ENCODE data around the gene SCO1.
A peak's percentile ranks its signal among the peaks of the same experiment; 100 is the strongest.
"Not testable (repeated sequence)": the region's sequence is repeated elsewhere in the genome, so short reads cannot be mapped to it uniquely, and the experiment has no call there.

Gene SCO1

GRCh38 chr17:10698096-10698818 lies 924 bp upstream of the SCO1 start:
- Mint-ChIP-seq H3K4me1 (ENCODE audit: low read depth) (peaks cover 58% of the 10 kb centered on the region), H3K27ac (peak overlapping the region; percentile 95), H3K27me3 (no peaks in the 10 kb centered on the region), H3K36me3 (ENCODE audit: low read depth) (peaks cover 69% of the 10 kb centered on the region), H3K9me3 (no peaks in the 10 kb centered on the region), H3K4me3 (peak overlapping the region; percentile 90)
- no peak for DNase-seq

- not testable (repeated sequence) for H3K9me3 Mint-ChIP-seq, H3K27me3 Mint-ChIP-seq, DNase-seq
- Mint-ChIP-seq H3K4me3 (peak overlapping the region; percentile 90), H3K36me3 (ENCODE audit: low read depth) (peaks cover 76% of the 10 kb centered on the region), H3K27ac (peak overlapping the region; percentile 26), H3K4me1 (ENCODE audit: low read depth) (peaks cover 58% of the 10 kb centered on the region)
Measured at GRCh38 chr17:10695875-10696407, 1.4 kb downstream of the SCO1 start.

GRCh38 chr17:10687499-10687898 lies 9.8 kb downstream of the SCO1 start:
- no peaks in the 10 kb centered on the region for H3K9me3 Mint-ChIP-seq
- peaks cover 39% of the 10 kb centered on the region for H3K4me1 Mint-ChIP-seq (ENCODE audit: low read depth)
- DNase-seq = no peak
- no peaks in the 10 kb centered on the region for H3K27me3 Mint-ChIP-seq
- H3K36me3 Mint-ChIP-seq (ENCODE audit: low read depth) = peaks cover 93% of the 10 kb centered on the region
- H3K27ac Mint-ChIP-seq = no peak overlapping the region
- H3K4me3 Mint-ChIP-seq = no peak overlapping the region

- H3K9me3 Mint-ChIP-seq = no peaks in the 10 kb centered on the region
- DNase-seq = no peak
- no peaks in the 10 kb centered on the region for H3K27me3 Mint-ChIP-seq
- no peak overlapping the region for H3K4me3 Mint-ChIP-seq
- no peak overlapping the region for H3K27ac Mint-ChIP-seq
- H3K4me1 Mint-ChIP-seq (ENCODE audit: low read depth) = peaks cover 12% of the 10 kb centered on the region
- peaks cover 91% of the 10 kb centered on the region for H3K36me3 Mint-ChIP-seq (ENCODE audit: low read depth)
Measured at GRCh38 chr17:10683853-10684252, 13.5 kb downstream of the SCO1 start.

- Mint-ChIP-seq H3K4me3 (no peak overlapping the region), H3K27me3 (no peaks in the 10 kb centered on the region), H3K4me1 (ENCODE audit: low read depth) (peaks cover 2% of the 10 kb centered on the region), H3K36me3 (ENCODE audit: low read depth) (peaks cover 94% of the 10 kb centered on the region), H3K9me3 (no peaks in the 10 kb centered on the region), H3K27ac (no peak overlapping the region)
- DNase-seq = no peak
Measured at GRCh38 chr17:10681866-10682446, 15.4 kb downstream of the SCO1 start.

- H3K27ac Mint-ChIP-seq = no peak overlapping the region
- no peaks in the 10 kb centered on the region for H3K4me1 Mint-ChIP-seq (ENCODE audit: low read depth)
- DNase-seq = no peak
- H3K27me3 Mint-ChIP-seq = no peaks in the 10 kb centered on the region
- H3K4me3 Mint-ChIP-seq = no peak overlapping the region
- no peaks in the 10 kb centered on the region for H3K9me3 Mint-ChIP-seq
- peaks cover 78% of the 10 kb centered on the region for H3K36me3 Mint-ChIP-seq (ENCODE audit: low read depth)
Measured at GRCh38 chr17:10674704-10675103, 22.6 kb downstream of the SCO1 start.

GRCh38 chr17:10673312-10673711 lies 24.0 kb downstream of the SCO1 start:
- Mint-ChIP-seq H3K27me3 (no peaks in the 10 kb centered on the region), H3K27ac (no peak overlapping the region), H3K36me3 (ENCODE audit: low read depth) (peaks cover 68% of the 10 kb centered on the region), H3K4me3 (no peak overlapping the region), H3K9me3 (no peaks in the 10 kb centered on the region), H3K4me1 (ENCODE audit: low read depth) (no peaks in the 10 kb centered on the region)
- DNase-seq = no peak

- Mint-ChIP-seq H3K9me3 (no peaks in the 10 kb centered on the region), H3K4me1 (ENCODE audit: low read depth) (no peaks in the 10 kb centered on the region), H3K36me3 (ENCODE audit: low read depth) (peaks cover 43% of the 10 kb centered on the region), H3K4me3 (no peak overlapping the region), H3K27me3 (no peaks in the 10 kb centered on the region), H3K27ac (no peak overlapping the region)
- DNase-seq = no peak
Measured at GRCh38 chr17:10668775-10669174, 28.6 kb downstream of the SCO1 start.

- H3K4me3 Mint-ChIP-seq = no peak overlapping the region
- no peaks in the 10 kb centered on the region for H3K4me1 Mint-ChIP-seq (ENCODE audit: low read depth)
- no peaks in the 10 kb centered on the region for H3K27me3 Mint-ChIP-seq
- H3K36me3 Mint-ChIP-seq (ENCODE audit: low read depth) = peaks cover 33% of the 10 kb centered on the region
- DNase-seq = no peak
- no peaks in the 10 kb centered on the region for H3K9me3 Mint-ChIP-seq
- no peak overlapping the region for H3K27ac Mint-ChIP-seq
Measured at GRCh38 chr17:10666906-10667305, 30.4 kb downstream of the SCO1 start.

GRCh38 chr17:10664571-10664970 lies 32.8 kb downstream of the SCO1 start:
- Mint-ChIP-seq H3K27ac (no peak overlapping the region), H3K4me1 (ENCODE audit: low read depth) (no peaks in the 10 kb centered on the region), H3K4me3 (no peak overlapping the region), H3K36me3 (ENCODE audit: low read depth) (peaks cover 41% of the 10 kb centered on the region), H3K27me3 (no peaks in the 10 kb centered on the region), H3K9me3 (no peaks in the 10 kb centered on the region)
- no peak for DNase-seq

- H3K4me1 Mint-ChIP-seq (ENCODE audit: low read depth) = no peaks in the 10 kb centered on the region
- H3K9me3 Mint-ChIP-seq = no peaks in the 10 kb centered on the region
- H3K36me3 Mint-ChIP-seq (ENCODE audit: low read depth) = peaks cover 47% of the 10 kb centered on the region
- no peak overlapping the region for H3K4me3 Mint-ChIP-seq
- DNase-seq = no peak
- no peak overlapping the region for H3K27ac Mint-ChIP-seq
- no peaks in the 10 kb centered on the region for H3K27me3 Mint-ChIP-seq
Measured at GRCh38 chr17:10663231-10663630, 34.1 kb downstream of the SCO1 start.

- no peak for DNase-seq
- Mint-ChIP-seq H3K27ac (no peak overlapping the region), H3K4me1 (ENCODE audit: low read depth) (no peaks in the 10 kb centered on the region), H3K4me3 (no peak overlapping the region), H3K9me3 (no peaks in the 10 kb centered on the region), H3K36me3 (ENCODE audit: low read depth) (peaks cover 41% of the 10 kb centered on the region), H3K27me3 (no peaks in the 10 kb centered on the region)
Measured at GRCh38 chr17:10661437-10661836, 35.9 kb downstream of the SCO1 start.

GRCh38 chr17:10657879-10658278 lies 39.5 kb downstream of the SCO1 start:
- Mint-ChIP-seq H3K27me3 (no peaks in the 10 kb centered on the region), H3K27ac (no peak overlapping the region), H3K36me3 (ENCODE audit: low read depth) (peaks cover 24% of the 10 kb centered on the region), H3K4me3 (no peak overlapping the region), H3K4me1 (ENCODE audit: low read depth) (peaks cover 12% of the 10 kb centered on the region), H3K9me3 (no peaks in the 10 kb centered on the region)
- no peak for DNase-seq

GRCh38 chr17:10657148-10657547 lies 40.2 kb downstream of the SCO1 start, which contains the start of gene MYH3:
Gene MYH3 (minus strand): TSS chr17:10657309. CDS start chr17:10655064, 2,245 bp downstream.
- Mint-ChIP-seq H3K27me3 (no peaks in the 10 kb centered on the region), H3K36me3 (ENCODE audit: low read depth) (peaks cover 23% of the 10 kb centered on the region), H3K4me3 (no peak within 1 kb of the TSS), H3K27ac (no peak within 1 kb of the TSS), H3K4me1 (ENCODE audit: low read depth) (peaks cover 14% of the 10 kb centered on the region), H3K9me3 (no peaks in the 10 kb centered on the region)
- DNase-seq = no peak

- no peaks in the 10 kb centered on the region for H3K9me3 Mint-ChIP-seq
- H3K27ac Mint-ChIP-seq = peak overlapping the region; percentile 69
- peaks cover 16% of the 10 kb centered on the region for H3K36me3 Mint-ChIP-seq (ENCODE audit: low read depth)
- no peaks in the 10 kb centered on the region for H3K27me3 Mint-ChIP-seq
- H3K4me1 Mint-ChIP-seq (ENCODE audit: low read depth) = peaks cover 14% of the 10 kb centered on the region
- no peak overlapping the region for H3K4me3 Mint-ChIP-seq
- no peak for DNase-seq
Measured at GRCh38 chr17:10653987-10654386, 43.3 kb downstream of the SCO1 start.
